ENCODE measurements around the gene CHRNA5. TPM values are rescaled to one million over a fixed set of nuclear protein-coding genes. Genes with fewer than 3 reads are reported as not detected.

Gene CHRNA5
- 0.37 and 4.3 TPM in 2 replicates for total RNA-seq

DNA sequence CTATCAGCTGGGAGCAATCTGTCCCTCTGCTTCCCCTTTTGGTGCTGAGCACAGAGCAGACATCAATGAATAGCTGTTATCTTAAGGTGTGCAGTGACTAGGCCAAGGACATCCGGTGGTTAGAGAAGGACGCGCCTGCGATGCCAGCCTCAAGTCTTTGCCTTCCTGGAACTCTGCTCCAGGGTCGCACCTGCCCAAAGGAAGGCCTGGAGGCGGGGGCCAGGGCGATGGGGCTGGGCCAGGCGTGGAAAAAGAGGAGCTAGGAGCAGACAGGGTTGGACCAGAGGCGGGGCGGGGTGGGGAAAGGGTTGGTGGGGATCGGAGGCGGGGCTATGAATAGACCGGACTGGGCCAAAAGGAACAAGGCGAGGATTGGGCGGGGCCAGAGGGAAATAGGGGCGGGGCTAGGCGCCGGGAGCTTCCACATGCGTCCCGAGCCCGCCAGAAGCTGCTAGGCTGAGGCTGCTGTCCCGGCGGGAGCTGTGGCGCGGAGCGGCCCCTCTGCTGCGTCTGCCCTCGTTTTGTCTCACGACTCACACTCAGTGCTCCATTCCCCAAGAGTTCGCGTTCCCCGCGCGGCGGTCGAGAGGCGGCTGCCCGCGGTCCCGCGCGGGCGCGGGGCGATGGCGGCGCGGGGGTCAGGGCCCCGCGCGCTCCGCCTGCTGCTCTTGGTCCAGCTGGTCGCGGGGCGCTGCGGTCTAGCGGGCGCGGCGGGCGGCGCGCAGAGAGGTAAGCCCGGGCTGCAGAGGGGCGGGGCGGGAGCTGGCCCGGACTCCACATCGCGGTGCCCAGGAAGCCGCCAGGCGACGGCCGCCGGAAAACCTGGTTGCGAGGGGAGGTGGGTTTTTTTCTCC, at the start of gene CHRNA5:
TSS of gene CHRNA5 (plus strand) at position 424 of the 854 bp plus-strand sequence. CDS start at position 624, 200 bp downstream.

DNA sequence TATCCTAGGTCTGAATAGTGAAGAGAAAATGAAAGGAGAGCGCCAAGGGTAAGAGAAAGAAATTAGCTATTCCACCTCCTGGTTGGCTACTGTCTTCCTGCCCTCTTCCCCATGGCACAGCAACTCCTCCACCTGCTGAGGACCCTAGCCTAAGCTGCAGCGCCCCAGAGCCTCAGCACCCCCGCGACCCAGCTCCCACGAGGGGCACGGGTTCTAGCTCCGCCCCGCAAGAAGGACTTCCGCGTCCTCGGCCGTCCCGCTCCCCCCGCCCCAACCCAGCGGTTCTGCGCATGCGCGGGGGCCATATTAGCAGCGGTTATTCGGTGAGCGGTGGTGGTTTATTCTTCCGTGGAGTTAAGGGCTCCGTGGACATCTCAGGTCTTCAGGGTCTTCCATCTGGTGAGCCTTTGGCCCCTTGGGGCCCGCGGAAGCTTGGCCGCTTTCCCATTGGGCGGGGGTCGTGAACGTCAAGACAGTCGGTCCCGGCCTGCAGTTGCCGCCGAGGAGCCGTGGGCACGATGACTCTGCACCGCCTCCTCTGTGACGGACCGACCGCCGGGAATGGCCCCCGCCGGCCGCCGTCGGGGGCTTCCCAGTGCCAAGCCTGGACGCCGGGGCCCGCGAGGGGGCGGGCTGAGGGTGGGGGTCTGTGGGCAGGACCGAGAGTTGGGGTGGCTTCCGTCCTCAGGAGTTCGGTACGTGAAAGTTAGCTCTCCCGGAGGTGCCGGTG, 25.0 kb upstream of the CHRNA5 start, which contains the start of gene PSMA4:
TSS of gene PSMA4 (plus strand) at position 304 of the 730 bp plus-strand sequence. CDS start 1,484 bp downstream, outside the sequence.

DNA sequence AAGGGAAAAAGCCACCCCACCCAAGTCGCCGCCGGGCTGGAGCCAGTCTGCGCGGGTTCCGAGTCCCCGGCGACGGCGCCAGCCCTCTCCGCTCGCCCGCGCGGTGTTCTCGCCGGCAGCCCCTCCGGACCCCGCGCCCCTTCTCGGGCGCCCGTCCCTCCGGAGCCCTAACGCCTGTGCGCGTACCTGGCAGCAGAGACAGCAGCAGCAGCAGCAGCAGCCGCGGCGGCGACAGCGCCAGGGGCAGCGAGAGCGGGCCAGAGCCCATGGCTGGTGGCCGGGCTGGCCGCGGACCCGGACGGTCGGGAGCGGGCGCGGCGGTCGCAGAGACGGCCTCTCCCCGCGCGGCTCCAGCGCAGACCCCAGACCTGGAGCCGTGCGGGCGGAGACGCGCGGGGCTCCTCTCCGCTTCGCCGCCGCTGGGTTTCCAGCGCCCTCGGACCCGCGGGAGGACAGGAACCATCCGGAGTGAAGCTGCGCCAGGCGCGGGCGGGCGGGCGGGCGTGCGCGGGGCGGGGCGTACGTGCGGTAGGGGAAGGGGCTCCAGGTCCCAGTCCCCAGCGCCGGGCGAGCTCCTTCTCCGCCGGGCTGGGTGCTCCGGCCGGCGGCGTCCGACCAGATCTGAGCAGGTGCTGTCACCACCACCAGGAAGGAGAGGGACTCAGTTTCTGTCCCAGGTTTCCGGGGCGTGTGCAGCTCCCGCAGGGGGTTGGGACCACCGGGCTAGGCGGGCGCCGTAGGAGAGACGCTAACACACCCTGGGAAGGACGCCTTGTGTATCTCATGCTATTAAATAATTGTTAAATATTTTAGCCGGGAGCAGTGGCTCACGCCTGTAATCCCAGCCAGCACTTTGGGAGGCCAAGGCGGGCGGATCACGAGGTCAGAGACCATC, 55.5 kb downstream of the CHRNA5 start, which contains the start of gene CHRNA3:
TSS of gene CHRNA3 (minus strand) at position 470 of the 895 bp plus-strand sequence. CDS start at position 268, 202 bp downstream.

DNA sequence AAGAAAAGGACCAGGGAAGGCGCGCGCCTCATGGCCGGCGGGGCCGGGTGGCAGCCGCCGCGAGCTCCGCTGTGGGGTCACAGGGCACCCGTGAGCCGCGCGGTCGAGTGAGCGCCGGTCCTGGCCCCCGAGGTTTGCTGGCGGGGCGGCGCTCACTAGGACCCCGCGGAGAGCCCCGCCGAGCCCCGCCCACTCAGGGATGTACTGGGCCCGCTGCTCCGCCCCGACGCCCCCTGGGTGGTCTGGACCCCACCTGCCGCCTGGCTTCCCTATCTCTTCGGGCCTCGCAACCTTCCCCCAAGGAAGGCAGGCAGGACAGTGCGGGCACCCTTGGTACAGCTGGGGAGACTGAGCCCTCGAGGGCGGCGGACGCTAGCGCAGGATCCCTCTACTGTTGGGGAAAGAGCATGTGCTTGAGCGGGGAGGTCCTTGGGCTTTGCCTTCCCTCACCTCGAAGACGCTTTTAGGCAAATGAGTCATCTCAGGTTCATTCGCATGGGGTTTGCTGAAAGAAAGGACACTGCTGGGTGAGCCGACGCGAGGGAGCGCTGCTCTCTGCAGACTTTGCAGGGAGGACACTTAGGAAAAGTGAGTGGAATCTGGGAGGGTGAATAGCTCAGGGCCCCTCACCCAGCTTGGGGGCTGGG, 75.9 kb downstream of the CHRNA5 start, which contains the start of gene CHRNB4:
TSS of gene CHRNB4 (minus strand) at position 109 of the 647 bp plus-strand sequence. CDS start at position 32, 77 bp downstream.

Small RNA genes within 50 kb of the gene (small RNA-seq; reads per million reads assigned to genes)
- not detected for gene AC067863.2

Other genes with a start within 250 kb of the CHRNA5 start
- not detected in 2 replicates for gene CRABP1, start 225.2 kb upstream of the CHRNA5 start, total RNA-seq
- gene IREB2, start 127.3 kb upstream of the CHRNA5 start, total RNA-seq = 19.8 and 21.9 TPM in 2 replicates
- 3.1 and 3.3 TPM in 2 replicates for gene HYKK, start 57.9 kb upstream of the CHRNA5 start, total RNA-seq
- gene PSMA4, start 25.1 kb upstream of the CHRNA5 start, total RNA-seq = 180 and 183 TPM in 2 replicates
- gene CHRNA3, start 55.5 kb downstream of the CHRNA5 start, total RNA-seq = not detected in 2 replicates
- not detected in 2 replicates for gene CHRNB4, start 75.7 kb downstream of the CHRNA5 start, total RNA-seq
- 12.1 and 19.0 TPM in 2 replicates for gene ADAMTS7, start 245.9 kb downstream of the CHRNA5 start, total RNA-seq